ENCODE measurements around the gene LRP1.
A peak's percentile ranks its signal among the peaks of the same experiment; 100 is the strongest.

GRCh38 chr12:57215668-57216013, 87.4 kb downstream of the LRP1 start:
- TF ChIP-seq FOS (IDR thresholded peaks at IDR 0.05; ENCODE audit: low read depth, low read length), result no peak
- no peak for TF ChIP-seq CTCF (conservative IDR thresholded peaks at IDR 0.05; ENCODE audit: low read depth, low read length)
- no peak for TF ChIP-seq POLR2A (IDR thresholded peaks at IDR 0.05; ENCODE audit: low read depth, low read length)
- no peak for TF ChIP-seq SMC3 (IDR thresholded peaks at IDR 0.05; ENCODE audit: low read depth, low read length)
- TF ChIP-seq CEBPB (IDR thresholded peaks at IDR 0.05; ENCODE audit: low read depth, low read length), result no peak
- no peak for TF ChIP-seq RCOR1 (IDR thresholded peaks at IDR 0.05; ENCODE audit: insufficient replicate concordance, low read length)
- TF ChIP-seq USF2 (IDR thresholded peaks at IDR 0.05; ENCODE audit: low read depth, low read length), result no peak
- no peak for TF ChIP-seq MAZ (IDR thresholded peaks at IDR 0.05; ENCODE audit: borderline replicate concordance, low read depth, low read length)
- TF ChIP-seq MXI1 (IDR thresholded peaks at IDR 0.05; ENCODE audit: borderline replicate concordance, low read depth, low read length), result no peak
- TF ChIP-seq RFX5 (IDR thresholded peaks at IDR 0.05; ENCODE audit: low read depth, low read length), result peak; percentile 97
- no peak for TF ChIP-seq ELK1 (IDR thresholded peaks at IDR 0.05; ENCODE audit: borderline replicate concordance, low read depth, low read length)
- no peak for TF ChIP-seq RAD21 (IDR thresholded peaks at IDR 0.05; ENCODE audit: low read length)
- TF ChIP-seq MAFK (IDR thresholded peaks at IDR 0.05; ENCODE audit: low read depth, low read length), result no peak
- TF ChIP-seq NFE2L2 (IDR thresholded peaks at IDR 0.05; ENCODE audit: low read depth, low read length), result no peak

All from IMR-90 (cell line).